ENCODE data around the gene ADAMTS2.

The ADAMTS2 gene

GRCh38 chr5:179375831-179376365, 30.6 kb upstream of the ADAMTS2 start:
- H3K36me3 Mint-ChIP-seq, result no peaks in the 10 kb centered on the region
- ATAC-seq (ENCODE audit: low read depth), result no peak

DNA sequence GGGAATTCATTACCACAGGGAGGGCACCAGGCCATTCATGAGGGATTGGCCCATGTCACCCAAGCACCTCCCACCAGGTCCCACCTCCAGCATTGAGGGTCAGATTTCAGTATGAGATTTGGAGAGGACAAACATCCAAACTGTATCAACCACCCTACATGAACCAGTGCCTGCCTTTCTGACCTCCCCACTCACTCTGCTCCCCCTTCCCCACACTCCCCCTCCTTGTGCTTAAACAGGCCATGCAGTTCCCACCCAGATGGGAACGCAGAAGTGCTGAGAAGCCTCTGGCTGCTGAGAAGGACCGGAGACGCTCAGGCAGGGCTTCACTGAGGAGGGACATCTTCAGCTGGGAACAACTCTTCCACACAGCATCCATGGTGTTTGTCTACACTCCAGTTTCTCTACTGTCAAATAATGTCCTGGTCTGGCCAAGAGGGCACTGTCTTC, 30.0 kb upstream of the ADAMTS2 start:
- Mint-ChIP-seq H3K4me3 (no peak overlapping the region), H3K27me3 (peaks cover 5% of the 10 kb centered on the region), H3K36me3 (no peaks in the 10 kb centered on the region), H3K27ac (no peak overlapping the region), H3K9me3 (no peaks in the 10 kb centered on the region), H3K4me1 (no peaks in the 10 kb centered on the region)
- DNase-seq (ENCODE audit: low spot score in 2 of 2) (no peak), ATAC-seq (ENCODE audit: low read depth) (no peak)

More at GRCh38 chr5:179375831-179376365, 30.6 kb upstream of the ADAMTS2 start:
- Mint-ChIP-seq H3K4me1 (no peaks in the 10 kb centered on the region), H3K27me3 (peaks cover 5% of the 10 kb centered on the region), H3K27ac (no peak overlapping the region), H3K9me3 (no peaks in the 10 kb centered on the region), H3K4me3 (no peak overlapping the region)
- no peak for DNase-seq (ENCODE audit: low spot score in 2 of 2)

- H3K9me3 Mint-ChIP-seq, result no peaks in the 10 kb centered on the region
- H3K4me1 Mint-ChIP-seq, result no peaks in the 10 kb centered on the region
- ATAC-seq (ENCODE audit: low read depth), result no peak
- DNase-seq (ENCODE audit: low spot score in 2 of 2), result no peak
- peaks cover 5% of the 10 kb centered on the region for H3K27me3 Mint-ChIP-seq
- H3K36me3 Mint-ChIP-seq, result no peaks in the 10 kb centered on the region
- H3K27ac Mint-ChIP-seq, result no peak overlapping the region
- H3K4me3 Mint-ChIP-seq, result no peak overlapping the region
Measured at GRCh38 chr5:179374506-179375235, 29.4 kb upstream of the ADAMTS2 start.

DNA sequence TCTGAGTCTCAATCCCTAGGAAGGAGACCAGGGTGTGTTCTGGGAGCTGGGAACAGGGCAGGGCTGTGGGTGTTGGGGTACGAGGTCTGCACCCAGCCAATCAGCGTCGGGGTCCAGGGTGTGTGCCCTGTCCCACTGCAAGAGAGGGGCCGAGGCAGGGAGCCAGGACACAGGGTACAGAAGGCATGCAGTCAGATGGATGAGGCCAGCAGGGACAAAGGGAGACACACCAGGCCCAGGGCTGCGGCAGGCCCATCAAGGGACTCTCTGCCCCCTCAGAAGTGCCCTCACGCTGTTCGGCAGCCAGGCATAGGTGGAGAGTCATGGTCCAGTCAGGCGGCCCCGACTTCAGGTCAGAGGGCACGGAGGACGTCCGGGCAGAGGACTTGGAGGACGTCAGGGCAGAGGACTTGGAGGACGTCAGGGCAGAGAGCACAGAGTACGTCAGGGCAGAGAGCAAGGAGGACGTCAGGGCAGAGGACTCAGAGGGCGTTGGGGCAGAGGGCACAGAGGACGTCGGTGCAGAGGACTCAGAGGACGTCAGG, 28.8 kb upstream of the ADAMTS2 start:
- Mint-ChIP-seq H3K27ac (no peak overlapping the region), H3K36me3 (no peaks in the 10 kb centered on the region), H3K27me3 (peaks cover 5% of the 10 kb centered on the region), H3K4me1 (no peaks in the 10 kb centered on the region), H3K4me3 (no peak overlapping the region), H3K9me3 (no peaks in the 10 kb centered on the region)
- ATAC-seq (ENCODE audit: low read depth) (no peak), DNase-seq (ENCODE audit: low spot score in 2 of 2) (no peak)

GRCh38 chr5:179373101-179373934, 28.1 kb upstream of the ADAMTS2 start:
- no peak overlapping the region for H3K4me3 Mint-ChIP-seq
- ATAC-seq (ENCODE audit: low read depth) (no peak), DNase-seq (ENCODE audit: low spot score in 2 of 2) (no peak)
- H3K9me3 Mint-ChIP-seq, result no peaks in the 10 kb centered on the region
- no peaks in the 10 kb centered on the region for H3K4me1 Mint-ChIP-seq
- H3K36me3 Mint-ChIP-seq, result no peaks in the 10 kb centered on the region
- no peak overlapping the region for H3K27ac Mint-ChIP-seq
- peaks cover 5% of the 10 kb centered on the region for H3K27me3 Mint-ChIP-seq

- no peak overlapping the region for H3K27ac Mint-ChIP-seq
- no peaks in the 10 kb centered on the region for H3K4me1 Mint-ChIP-seq
- no peak overlapping the region for H3K4me3 Mint-ChIP-seq
- H3K9me3 Mint-ChIP-seq, result no peaks in the 10 kb centered on the region
- peaks cover 5% of the 10 kb centered on the region for H3K27me3 Mint-ChIP-seq
- ATAC-seq (ENCODE audit: low read depth) (no peak), DNase-seq (ENCODE audit: low spot score in 2 of 2) (no peak)
- H3K36me3 Mint-ChIP-seq, result no peaks in the 10 kb centered on the region
Measured at GRCh38 chr5:179371681-179372680, 26.7 kb upstream of the ADAMTS2 start.

DNA sequence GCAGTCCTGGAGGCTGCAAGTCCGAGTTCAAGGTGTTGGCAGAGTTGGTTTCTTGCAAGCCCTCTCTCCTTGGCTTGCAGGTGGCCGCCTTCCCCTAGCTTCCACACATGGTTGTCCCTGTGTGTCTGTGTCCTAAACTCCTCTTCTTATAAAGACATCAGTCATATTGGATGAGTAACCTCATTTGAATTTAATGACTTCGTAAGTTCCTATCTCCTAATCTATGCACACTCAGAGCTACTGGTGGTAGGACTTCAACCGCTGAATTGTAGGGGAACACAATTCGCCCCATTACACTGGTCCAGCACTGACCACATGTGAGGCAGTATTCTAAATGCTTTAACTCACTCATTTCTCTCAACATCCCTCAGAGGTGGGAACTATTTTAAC, 25.9 kb upstream of the ADAMTS2 start:
- H3K27me3 Mint-ChIP-seq, result peaks cover 5% of the 10 kb centered on the region
- H3K27ac Mint-ChIP-seq, result no peak overlapping the region
- no peaks in the 10 kb centered on the region for H3K4me1 Mint-ChIP-seq
- DNase-seq (ENCODE audit: low spot score in 2 of 2) (no peak), ATAC-seq (ENCODE audit: low read depth) (no peak)
- H3K36me3 Mint-ChIP-seq, result no peaks in the 10 kb centered on the region
- H3K4me3 Mint-ChIP-seq, result no peak overlapping the region
- no peaks in the 10 kb centered on the region for H3K9me3 Mint-ChIP-seq

- Mint-ChIP-seq H3K4me1 (no peaks in the 10 kb centered on the region), H3K9me3 (no peaks in the 10 kb centered on the region), H3K4me3 (no peak overlapping the region), H3K36me3 (no peaks in the 10 kb centered on the region), H3K27me3 (peaks cover 5% of the 10 kb centered on the region), H3K27ac (no peak overlapping the region)
- DNase-seq (ENCODE audit: low spot score in 2 of 2) (no peak), ATAC-seq (ENCODE audit: low read depth) (no peak)
Measured at GRCh38 chr5:179370490-179371120, 25.3 kb upstream of the ADAMTS2 start.

GRCh38 chr5:179369530-179369884, 24.2 kb upstream of the ADAMTS2 start:
- no peaks in the 10 kb centered on the region for H3K36me3 Mint-ChIP-seq
- no peaks in the 10 kb centered on the region for H3K9me3 Mint-ChIP-seq
- H3K27ac Mint-ChIP-seq, result no peak overlapping the region
- DNase-seq (ENCODE audit: low spot score in 2 of 2) (no peak), ATAC-seq (ENCODE audit: low read depth) (no peak)
- H3K4me1 Mint-ChIP-seq, result no peaks in the 10 kb centered on the region
- no peak overlapping the region for H3K4me3 Mint-ChIP-seq
- peaks cover 4% of the 10 kb centered on the region for H3K27me3 Mint-ChIP-seq

DNA sequence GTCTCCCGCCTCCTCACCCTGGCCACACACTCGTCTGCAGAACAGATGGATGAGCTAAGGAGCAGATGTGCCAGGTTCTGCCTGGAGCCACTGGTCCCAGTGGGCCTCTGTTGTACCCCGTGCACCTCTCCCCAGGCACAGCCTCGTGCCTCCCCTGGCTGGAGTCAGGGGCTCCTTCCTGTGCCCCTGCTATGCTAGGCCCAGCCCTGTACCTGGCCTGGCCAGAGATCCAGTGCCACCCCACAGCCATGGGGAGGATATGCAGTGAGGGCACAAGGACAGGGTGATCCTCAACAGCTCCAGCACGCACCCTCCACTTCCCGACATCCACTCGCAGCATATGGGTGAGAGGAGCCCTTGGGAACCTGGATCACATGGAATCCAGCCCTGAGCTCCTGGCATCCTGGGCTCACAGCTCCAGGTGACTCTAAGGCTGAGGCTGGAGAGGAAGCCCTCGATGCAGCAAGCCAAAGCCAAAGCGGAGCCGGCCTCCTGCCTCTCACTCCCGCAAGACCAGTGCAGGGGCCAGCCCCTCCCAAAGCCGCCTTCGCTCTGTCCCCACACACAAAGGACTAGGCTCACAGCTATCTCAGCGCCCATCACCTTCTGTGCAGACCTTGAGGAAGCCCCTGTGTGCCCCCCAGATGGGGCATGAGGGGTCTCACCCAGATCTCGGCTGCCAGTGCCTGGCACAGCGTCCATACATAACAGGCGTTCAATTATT, 23.7 kb upstream of the ADAMTS2 start:
- no peak for ATAC-seq (ENCODE audit: low read depth)
- no peak overlapping the region for H3K27ac Mint-ChIP-seq
- H3K36me3 Mint-ChIP-seq, result no peaks in the 10 kb centered on the region
- H3K9me3 Mint-ChIP-seq, result peaks cover under 1% of the 10 kb centered on the region
- H3K27me3 Mint-ChIP-seq, result no peaks in the 10 kb centered on the region
- no peak overlapping the region for H3K4me3 Mint-ChIP-seq
- DNase-seq (ENCODE audit: low spot score in 2 of 2), result no peak
- no peaks in the 10 kb centered on the region for H3K4me1 Mint-ChIP-seq

- no peak overlapping the region for H3K4me3 Mint-ChIP-seq
- ATAC-seq (ENCODE audit: low read depth), result no peak
Measured at GRCh38 chr5:179368126-179368805, 23.0 kb upstream of the ADAMTS2 start.

DNA sequence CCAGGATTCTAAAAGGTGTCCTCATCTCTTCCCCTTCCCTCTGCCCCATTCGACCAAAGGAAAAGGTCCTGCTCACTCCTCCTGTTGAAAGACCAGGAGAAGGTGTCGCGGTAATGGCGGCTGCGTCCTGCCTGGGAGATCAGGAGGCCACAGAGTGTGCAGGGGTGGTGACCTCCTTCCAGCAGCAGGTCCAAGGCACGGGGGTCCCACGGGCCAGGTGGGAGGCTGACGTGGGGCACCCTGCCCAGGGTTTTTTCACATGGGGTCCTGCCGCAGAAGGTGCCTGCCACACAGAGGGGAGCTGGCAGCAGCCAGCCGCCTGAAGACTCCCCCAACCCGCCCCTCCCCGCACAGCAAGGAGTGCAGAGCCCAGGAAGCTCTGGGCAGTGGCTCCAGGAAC, 22.2 kb upstream of the ADAMTS2 start:
- Mint-ChIP-seq H3K4me1 (no peaks in the 10 kb centered on the region), H3K36me3 (no peaks in the 10 kb centered on the region), H3K9me3 (peaks cover 3% of the 10 kb centered on the region), H3K27ac (no peak overlapping the region), H3K4me3 (no peak overlapping the region), H3K27me3 (no peaks in the 10 kb centered on the region)
- ATAC-seq (ENCODE audit: low read depth), result no peak
- no peak for DNase-seq (ENCODE audit: low spot score in 2 of 2)

More at GRCh38 chr5:179368126-179368805, 23.0 kb upstream of the ADAMTS2 start:
- Mint-ChIP-seq H3K4me1 (no peaks in the 10 kb centered on the region), H3K36me3 (no peaks in the 10 kb centered on the region), H3K9me3 (peaks cover 3% of the 10 kb centered on the region), H3K27me3 (no peaks in the 10 kb centered on the region), H3K27ac (no peak overlapping the region)
- DNase-seq (ENCODE audit: low spot score in 2 of 2), result no peak
